ENCODE results near the gene VGF. TPM values are rescaled to one million over a fixed set of nuclear protein-coding genes. Genes with fewer than 3 reads are reported as not detected.

The VGF gene
- total RNA-seq, 1 donor from 2014 or later = 0.96 TPM

GRCh38 chr7:101120315-101120714, 45.1 kb downstream of the VGF start:
- no peak for TF ChIP-seq CTCF (IDR thresholded peaks at IDR 0.05; ENCODE audit: unreplicated experiment)
- Mint-ChIP-seq H3K4me3 (ENCODE audit: low read depth) (no peak overlapping the region), H3K4me1 (ENCODE audit: low read depth) (peaks cover 13% of the 10 kb centered on the region), H3K27me3 (peaks cover 8% of the 10 kb centered on the region), H3K9me3 (ENCODE audit: low read depth) (no peaks in the 10 kb centered on the region), H3K36me3 (ENCODE audit: insufficient read depth) (no peaks in the 10 kb centered on the region), H3K27ac (no peak overlapping the region)
- no peak for DNase-seq (ENCODE audit: low spot score, unreplicated experiment)

- Mint-ChIP-seq H3K27me3 (peaks cover 8% of the 10 kb centered on the region), H3K27ac (no peak overlapping the region), H3K4me1 (ENCODE audit: low read depth) (peaks cover 12% of the 10 kb centered on the region), H3K36me3 (ENCODE audit: insufficient read depth) (no peaks in the 10 kb centered on the region), H3K9me3 (ENCODE audit: low read depth) (no peaks in the 10 kb centered on the region), H3K4me3 (ENCODE audit: low read depth) (no peak overlapping the region)
- no peak for DNase-seq (ENCODE audit: low spot score, unreplicated experiment)
- TF ChIP-seq CTCF (IDR thresholded peaks at IDR 0.05; ENCODE audit: unreplicated experiment) = no peak
Measured at GRCh38 chr7:101119876-101120275, 45.5 kb downstream of the VGF start.

GRCh38 chr7:101118856-101119255, 46.5 kb downstream of the VGF start:
- peaks cover 8% of the 10 kb centered on the region for H3K4me1 Mint-ChIP-seq (ENCODE audit: low read depth)
- H3K4me3 Mint-ChIP-seq (ENCODE audit: low read depth) = no peak overlapping the region
- no peaks in the 10 kb centered on the region for H3K36me3 Mint-ChIP-seq (ENCODE audit: insufficient read depth)
- no peak for TF ChIP-seq CTCF (IDR thresholded peaks at IDR 0.05; ENCODE audit: unreplicated experiment)
- no peak overlapping the region for H3K27ac Mint-ChIP-seq
- no peak for DNase-seq (ENCODE audit: low spot score, unreplicated experiment)
- no peaks in the 10 kb centered on the region for H3K9me3 Mint-ChIP-seq (ENCODE audit: low read depth)
- H3K27me3 Mint-ChIP-seq = peaks cover 8% of the 10 kb centered on the region

- H3K4me1 Mint-ChIP-seq (ENCODE audit: low read depth) = peaks cover under 1% of the 10 kb centered on the region
- no peak for DNase-seq (ENCODE audit: low spot score, unreplicated experiment)
- H3K27me3 Mint-ChIP-seq = no peaks in the 10 kb centered on the region
- no peak overlapping the region for H3K27ac Mint-ChIP-seq
- H3K4me3 Mint-ChIP-seq (ENCODE audit: low read depth) = no peak overlapping the region
- no peaks in the 10 kb centered on the region for H3K9me3 Mint-ChIP-seq (ENCODE audit: low read depth)
- no peaks in the 10 kb centered on the region for H3K36me3 Mint-ChIP-seq (ENCODE audit: insufficient read depth)
- TF ChIP-seq CTCF (IDR thresholded peaks at IDR 0.05; ENCODE audit: unreplicated experiment) = no peak
Measured at GRCh38 chr7:101116898-101117297, 48.5 kb downstream of the VGF start.

GRCh38 chr7:101115215-101115614, 50.2 kb downstream of the VGF start:
- no peaks in the 10 kb centered on the region for H3K9me3 Mint-ChIP-seq (ENCODE audit: low read depth)
- no peaks in the 10 kb centered on the region for H3K27me3 Mint-ChIP-seq
- no peaks in the 10 kb centered on the region for H3K4me1 Mint-ChIP-seq (ENCODE audit: low read depth)

More at GRCh38 chr7:101115215-101115614, 50.2 kb downstream of the VGF start:
- TF ChIP-seq CTCF (IDR thresholded peaks at IDR 0.05; ENCODE audit: unreplicated experiment) = no peak
- no peak overlapping the region for H3K27ac Mint-ChIP-seq
- H3K36me3 Mint-ChIP-seq (ENCODE audit: insufficient read depth) = no peaks in the 10 kb centered on the region
- H3K4me3 Mint-ChIP-seq (ENCODE audit: low read depth) = no peak overlapping the region
- DNase-seq (ENCODE audit: low spot score, unreplicated experiment) = no peak

Data from progenitor cell of endocrine pancreas (in vitro differentiated cells).